ENCODE data around the gene TADA1.
"Not testable (repeated sequence)": the region's sequence is repeated elsewhere in the genome, so short reads cannot be mapped to it uniquely, and the experiment has no call there.

Gene TADA1

DNA sequence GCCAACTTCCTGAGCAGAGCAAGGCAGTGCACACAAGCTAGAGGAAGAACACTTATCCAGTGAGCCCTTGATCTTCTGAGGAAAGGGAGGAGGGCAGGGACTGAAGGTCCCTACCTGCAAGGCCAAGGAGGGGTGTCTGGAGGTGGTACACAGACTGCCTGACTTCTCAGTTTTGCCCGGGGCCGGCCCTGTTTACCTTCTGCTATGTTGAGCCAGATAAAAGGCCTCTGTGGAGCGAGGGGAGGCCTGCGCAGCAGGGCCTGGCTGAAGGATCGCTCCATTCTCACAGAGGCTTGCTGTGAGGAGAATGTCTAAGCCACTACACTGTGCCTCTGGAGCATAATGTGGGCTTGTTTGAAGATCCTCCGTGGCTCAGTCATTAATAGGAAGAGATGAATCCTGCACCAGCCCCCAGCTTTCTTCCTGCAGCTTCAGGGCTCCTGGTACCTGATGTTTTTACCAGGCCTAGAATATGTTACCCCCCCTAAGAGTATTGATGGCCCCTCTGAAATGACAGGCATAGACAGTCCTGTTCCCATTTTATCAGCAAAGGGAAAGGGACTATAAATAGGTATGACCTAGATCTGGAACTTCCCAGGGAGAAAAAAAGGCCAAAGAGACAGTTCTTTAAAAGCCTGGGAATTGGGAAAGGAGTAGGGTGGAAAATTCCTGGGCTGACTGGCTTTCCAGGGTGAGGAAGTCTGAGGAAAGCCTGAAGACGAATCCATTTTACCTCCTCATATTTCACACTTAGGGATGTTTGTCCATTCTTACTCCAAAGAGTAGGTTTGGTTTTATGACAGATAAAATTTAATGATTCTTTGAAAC, 32.1 kb downstream of the TADA1 start:
- no peak for DNase-seq (ENCODE audit: low read depth)

DNA sequence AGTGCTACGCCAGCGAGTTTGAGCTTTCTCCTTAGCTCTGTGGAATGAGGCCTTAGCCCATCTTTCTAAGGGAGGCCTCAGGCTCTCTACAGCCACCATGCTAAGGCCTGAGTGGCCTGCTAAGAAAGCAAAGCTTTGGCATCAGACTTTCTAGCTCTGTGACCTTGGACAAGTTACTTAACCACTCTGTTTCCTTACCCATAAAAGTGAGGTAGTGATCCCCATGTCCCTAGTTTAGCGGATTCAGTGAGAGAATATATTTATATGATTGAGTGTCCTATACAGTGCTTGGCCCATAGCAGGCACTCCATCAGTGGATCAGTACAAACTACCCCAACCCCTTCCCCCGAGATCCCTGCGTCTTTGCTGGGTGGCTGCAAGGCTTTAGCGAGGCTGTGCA, 32.7 kb downstream of the TADA1 start:
- DNase-seq (ENCODE audit: low read depth): no peak

DNA sequence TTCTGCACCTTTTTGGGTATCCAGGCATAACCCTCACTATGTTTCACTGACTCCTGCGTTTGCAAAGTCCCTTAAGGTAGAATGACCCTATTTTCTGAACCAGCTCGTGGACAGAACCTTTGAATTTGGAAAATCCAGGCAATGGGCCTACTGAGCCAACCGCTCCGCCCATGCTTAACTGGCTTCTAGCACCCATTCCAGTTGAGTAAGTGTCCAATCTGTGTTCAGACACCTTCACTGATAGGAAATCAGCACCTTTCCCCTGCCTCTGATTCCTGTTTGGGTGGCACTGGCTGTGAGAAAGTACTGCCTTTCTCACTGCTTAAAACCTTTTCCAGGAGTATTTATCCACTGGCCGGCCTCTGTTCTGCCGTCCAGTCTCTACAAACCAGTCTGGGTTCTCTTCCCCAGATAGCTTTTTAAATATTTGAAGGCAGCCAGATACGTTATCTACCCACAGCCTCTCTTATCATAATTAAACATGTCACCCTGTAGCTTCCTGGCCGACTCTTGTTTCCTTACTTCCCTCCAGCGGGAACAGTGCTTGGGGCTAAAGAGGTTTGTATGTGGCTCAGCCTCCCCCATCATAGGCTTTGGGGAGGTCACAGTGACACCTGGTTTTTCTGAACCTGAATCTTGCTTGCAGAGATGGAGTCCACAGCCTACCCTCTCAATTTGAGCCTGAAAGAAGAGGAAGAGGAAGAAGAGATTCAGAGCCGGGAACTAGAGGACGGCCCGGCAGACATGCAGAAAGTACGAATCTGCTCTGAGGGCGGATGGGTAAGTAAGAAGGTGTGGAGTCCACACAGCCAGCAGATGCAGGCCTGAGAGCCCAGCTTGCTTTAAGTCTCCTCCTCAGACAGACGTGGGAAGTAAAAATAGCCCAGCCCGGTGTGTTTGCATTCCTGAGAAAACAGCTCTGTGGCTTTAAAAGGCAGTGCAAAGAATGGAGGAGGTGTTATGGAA, 35.5 kb downstream of the TADA1 start:
- no peak for DNase-seq (ENCODE audit: low read depth)

GRCh38 chr1:166839600-166840308, 36.3 kb downstream of the TADA1 start:
- peak; percentile 27 for DNase-seq (ENCODE audit: low read depth)

- peak; percentile 70 for DNase-seq (ENCODE audit: low read depth)
Measured at GRCh38 chr1:166838766-166839599, 37.1 kb downstream of the TADA1 start, which contains the start of gene POGK. Gene POGK, plus strand, starts transcription at chr1:166839475. Its CDS starts 1,482 bp downstream, at chr1:166840957.

DNA sequence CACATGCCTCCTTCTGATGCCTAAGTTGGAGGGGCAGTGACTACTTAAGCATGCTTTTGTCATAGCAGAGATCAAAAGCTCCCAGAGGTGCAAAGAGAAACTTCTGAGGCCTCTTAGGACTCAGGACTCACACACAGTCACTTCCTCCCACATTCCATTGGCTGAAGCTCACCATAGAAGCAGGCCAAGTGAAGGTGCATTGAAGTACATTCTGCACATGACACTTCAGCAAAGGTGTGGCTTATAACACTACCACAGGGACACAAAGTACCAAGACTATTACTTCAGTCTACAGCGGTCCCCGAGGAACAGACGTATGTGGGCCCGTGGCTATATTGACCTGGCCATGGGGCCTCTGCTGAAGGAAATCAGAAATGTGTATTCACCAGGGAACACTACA, 39.3 kb downstream of the TADA1 start:
- DNase-seq (ENCODE audit: low read depth): no peak

DNA sequence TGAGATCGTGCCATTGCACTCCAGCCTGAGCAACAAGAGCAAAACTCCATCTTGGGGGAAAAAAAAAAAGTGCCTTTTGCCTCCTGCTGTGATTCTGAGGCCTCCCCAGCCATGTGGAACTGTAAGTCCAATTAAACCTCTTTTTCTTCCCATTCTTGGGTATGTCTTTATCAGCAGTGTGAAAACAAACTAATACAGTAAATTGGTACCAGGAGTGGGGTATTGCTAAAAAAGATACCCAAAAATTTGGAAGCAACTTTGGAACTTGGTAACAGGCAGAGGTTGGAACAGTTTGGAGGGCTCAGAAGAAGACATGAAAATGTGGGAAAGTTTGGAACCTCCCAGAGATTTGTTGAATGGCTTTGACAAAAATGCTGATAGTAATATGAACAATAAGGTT, 46.3 kb downstream of the TADA1 start:
- DNase-seq (ENCODE audit: low read depth): not testable (repeated sequence)

- DNase-seq (ENCODE audit: low read depth): no peak
Measured at GRCh38 chr1:166827426-166827825, 48.6 kb downstream of the TADA1 start.

GRCh38 chr1:166822385-166822784, 53.7 kb downstream of the TADA1 start:
- DNase-seq (ENCODE audit: low read depth): no peak

GRCh38 chr1:166819974-166820373, 56.1 kb downstream of the TADA1 start:
- no peak for DNase-seq (ENCODE audit: low read depth)

- no peak for DNase-seq (ENCODE audit: low read depth)
Measured at GRCh38 chr1:166814611-166815010, 61.5 kb downstream of the TADA1 start.

DNA sequence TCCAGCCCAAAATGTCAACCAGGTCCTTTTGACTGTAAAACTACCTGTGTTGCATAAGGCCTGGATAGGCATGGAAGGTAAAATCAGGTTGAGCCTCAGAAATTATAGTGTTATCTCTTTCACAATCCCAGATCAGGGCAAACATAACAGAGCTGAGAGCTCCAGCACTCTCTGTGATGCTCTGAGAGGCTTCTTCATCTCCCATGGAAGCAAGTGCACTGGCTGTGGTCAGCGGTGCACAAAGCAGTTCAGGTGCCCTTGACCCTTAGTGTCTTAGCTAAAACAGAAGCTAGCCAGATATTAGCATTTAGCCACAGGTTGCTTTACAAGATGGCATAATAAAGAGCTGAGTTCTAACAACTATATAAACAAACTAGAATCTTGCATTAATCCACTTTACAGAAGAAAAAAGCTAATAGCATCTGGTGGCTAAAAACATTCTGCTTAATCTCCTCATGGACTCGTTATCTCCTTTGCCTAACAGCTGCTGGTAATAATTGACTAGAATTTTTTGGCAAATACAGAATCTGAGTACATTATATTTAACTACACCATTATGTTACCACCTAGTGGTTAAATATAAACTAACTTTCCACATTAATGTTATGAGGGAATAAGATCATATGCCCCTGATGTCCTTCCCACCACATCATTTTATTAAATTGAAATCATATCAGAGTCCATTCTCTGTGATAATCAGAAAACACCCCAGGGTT, 62.4 kb downstream of the TADA1 start:
- DNase-seq (ENCODE audit: low read depth): no peak

- no peak for DNase-seq (ENCODE audit: low read depth)
Measured at GRCh38 chr1:166811691-166812090, 64.4 kb downstream of the TADA1 start.

DNA sequence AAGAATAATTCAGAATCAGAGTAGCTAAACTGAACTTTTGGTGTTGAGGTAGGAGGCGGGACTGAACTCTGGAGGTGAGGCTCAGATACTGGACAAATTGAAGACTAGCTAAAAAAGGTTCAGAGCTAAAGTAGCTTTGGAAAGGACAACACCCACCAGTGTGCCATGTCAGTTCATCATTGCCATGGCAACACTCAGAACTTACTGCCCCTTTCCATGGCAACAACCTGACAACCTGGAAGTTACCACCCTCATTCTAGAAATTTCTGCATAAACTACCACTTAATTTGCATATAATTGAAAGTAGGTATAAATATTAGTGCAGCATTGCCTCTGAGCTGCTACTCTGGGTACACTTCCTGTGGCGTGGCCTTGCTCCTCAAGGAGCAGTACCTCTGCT, 67.1 kb downstream of the TADA1 start:
- no peak for DNase-seq (ENCODE audit: low read depth)

Measured in stimulated activated CD8-positive, alpha-beta memory T cell treated with anti-CD3 and anti-CD28 coated beads, Interleukin-15, amount 100 ng/mL, for 24 hours (primary cell).